ENCODE data around the gene BAZ1A.

BAZ1A gene, protein sequence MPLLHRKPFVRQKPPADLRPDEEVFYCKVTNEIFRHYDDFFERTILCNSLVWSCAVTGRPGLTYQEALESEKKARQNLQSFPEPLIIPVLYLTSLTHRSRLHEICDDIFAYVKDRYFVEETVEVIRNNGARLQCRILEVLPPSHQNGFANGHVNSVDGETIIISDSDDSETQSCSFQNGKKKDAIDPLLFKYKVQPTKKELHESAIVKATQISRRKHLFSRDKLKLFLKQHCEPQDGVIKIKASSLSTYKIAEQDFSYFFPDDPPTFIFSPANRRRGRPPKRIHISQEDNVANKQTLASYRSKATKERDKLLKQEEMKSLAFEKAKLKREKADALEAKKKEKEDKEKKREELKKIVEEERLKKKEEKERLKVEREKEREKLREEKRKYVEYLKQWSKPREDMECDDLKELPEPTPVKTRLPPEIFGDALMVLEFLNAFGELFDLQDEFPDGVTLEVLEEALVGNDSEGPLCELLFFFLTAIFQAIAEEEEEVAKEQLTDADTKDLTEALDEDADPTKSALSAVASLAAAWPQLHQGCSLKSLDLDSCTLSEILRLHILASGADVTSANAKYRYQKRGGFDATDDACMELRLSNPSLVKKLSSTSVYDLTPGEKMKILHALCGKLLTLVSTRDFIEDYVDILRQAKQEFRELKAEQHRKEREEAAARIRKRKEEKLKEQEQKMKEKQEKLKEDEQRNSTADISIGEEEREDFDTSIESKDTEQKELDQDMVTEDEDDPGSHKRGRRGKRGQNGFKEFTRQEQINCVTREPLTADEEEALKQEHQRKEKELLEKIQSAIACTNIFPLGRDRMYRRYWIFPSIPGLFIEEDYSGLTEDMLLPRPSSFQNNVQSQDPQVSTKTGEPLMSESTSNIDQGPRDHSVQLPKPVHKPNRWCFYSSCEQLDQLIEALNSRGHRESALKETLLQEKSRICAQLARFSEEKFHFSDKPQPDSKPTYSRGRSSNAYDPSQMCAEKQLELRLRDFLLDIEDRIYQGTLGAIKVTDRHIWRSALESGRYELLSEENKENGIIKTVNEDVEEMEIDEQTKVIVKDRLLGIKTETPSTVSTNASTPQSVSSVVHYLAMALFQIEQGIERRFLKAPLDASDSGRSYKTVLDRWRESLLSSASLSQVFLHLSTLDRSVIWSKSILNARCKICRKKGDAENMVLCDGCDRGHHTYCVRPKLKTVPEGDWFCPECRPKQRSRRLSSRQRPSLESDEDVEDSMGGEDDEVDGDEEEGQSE (N-terminal part only)

DNA sequence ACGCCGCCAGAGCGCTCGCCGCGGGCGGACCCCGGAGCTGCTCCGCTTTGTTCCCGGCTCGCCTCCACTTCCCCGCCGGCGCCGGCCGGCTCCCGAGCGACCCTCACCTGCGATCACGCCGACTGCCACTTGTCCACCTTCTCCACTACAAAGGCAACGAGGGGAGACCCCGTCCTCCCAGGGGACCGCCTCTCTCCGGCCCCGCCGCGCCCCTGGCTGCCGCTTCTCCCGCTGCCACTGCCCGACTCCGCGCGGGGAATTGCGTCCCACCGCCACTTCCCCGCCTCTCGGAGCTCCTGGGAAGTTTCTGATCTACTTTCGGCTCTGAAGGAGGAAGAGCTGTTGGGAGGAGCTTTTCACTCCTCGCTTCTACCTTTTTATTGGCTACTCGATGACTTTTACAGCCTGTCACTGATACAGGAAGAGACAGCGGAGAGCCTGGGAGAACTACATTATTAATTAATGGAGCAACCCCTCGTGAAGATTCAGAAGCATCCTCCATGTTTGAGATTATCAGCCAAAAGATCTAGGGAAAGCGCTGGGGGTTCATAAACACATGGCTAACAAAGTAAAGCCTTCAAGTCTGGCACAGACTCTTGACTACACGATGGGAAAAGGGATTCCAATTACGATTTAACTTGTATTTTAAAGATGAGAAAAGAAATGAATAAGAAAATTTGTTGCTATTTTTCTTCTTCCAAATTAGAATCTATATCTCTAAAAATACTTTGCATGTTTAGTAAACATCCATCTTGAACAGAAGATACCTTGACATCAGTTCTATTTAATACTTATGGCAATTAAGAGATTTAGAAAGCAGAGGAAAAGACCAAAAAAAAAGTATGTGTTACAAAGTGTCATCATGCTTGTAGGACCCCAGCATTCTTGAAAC is at the start of gene BAZ1A:
BAZ1A (minus strand) TSS at position 330 of the 892 bp plus-strand sequence. CDS start 756 bp downstream, outside the sequence.
- peak; percentile 77 for DNase-seq (ENCODE audit: low spot score)

DNA sequence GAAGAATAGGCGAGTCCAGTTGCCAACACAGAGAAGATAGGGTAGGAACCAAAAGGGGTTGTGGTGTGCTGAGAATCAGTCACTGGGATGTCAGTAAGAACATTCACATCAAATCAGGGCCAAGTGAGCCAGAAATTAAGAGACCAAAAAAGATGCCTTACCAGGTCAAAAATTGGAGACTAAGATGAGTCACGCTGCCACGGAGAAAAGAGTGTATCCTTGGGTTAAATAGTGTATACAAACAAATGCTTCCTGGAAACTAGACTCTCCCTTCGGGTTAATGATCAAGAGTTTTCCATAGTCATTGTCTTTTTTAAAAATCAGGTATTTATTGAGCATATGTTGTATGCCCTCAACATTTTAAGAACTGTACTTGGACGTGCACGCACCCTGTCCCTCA is 45.2 kb upstream of the BAZ1A start:
- DNase-seq (ENCODE audit: low spot score), result no peak

DNA sequence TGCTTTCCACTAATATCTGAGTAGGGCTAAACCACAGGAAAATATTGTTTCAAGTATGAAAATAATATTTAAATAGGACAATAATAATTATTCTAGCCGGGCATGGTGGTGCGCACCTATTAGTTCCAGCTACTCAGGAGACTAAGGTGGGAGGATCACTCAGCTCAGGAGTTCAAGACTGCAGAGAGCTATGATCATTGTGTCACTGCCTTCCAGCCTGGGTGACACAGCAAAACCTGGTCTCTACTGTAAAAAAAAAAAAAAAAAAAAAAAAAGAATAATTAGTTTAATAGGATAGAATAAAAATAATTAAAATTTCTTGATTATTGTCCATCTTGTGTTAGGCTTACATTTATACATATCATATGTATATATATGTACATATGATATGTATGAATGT is 38.5 kb upstream of the BAZ1A start:
- no peak for DNase-seq (ENCODE audit: low spot score)

DNA sequence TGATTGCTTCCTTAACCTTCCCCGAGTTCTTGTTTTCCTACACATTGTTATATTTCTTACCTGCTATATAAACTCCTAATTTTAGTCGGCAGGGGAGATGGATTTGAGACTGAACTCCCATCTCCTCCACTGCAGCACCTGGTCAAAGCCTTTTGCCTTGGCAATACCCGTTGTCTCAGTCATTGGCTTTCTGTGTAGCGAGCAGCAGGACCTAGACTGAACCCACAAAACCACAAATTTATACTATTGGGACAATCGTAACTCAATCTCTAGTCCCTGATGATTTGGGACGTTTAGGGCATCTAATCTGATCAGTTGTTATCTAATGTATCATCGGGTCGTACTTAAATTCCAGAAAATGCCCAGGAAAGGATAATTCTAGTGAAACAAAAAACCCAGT is 37.8 kb upstream of the BAZ1A start:
- no peak for DNase-seq (ENCODE audit: low spot score)

DNA sequence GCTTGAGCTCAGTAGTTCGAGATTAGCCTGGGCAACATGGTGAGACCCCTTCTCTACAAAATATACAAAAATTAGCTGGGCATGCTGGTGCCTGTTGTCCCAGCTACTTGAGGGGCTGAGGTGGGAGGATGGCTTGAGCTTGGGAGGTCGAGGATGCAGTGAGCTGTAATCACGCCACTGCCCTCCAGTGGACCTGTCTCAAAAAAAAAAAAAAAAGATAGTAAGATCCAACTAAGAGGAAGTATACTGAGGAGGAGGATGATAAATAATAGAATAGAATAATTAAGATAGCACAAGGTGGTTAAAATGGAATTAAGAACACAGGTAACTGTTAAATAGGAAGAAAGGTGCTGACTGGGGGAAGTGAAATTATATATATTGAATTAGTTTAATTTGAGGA is 37.0 kb upstream of the BAZ1A start:
- peak; percentile 6 for DNase-seq (ENCODE audit: low spot score)

DNA sequence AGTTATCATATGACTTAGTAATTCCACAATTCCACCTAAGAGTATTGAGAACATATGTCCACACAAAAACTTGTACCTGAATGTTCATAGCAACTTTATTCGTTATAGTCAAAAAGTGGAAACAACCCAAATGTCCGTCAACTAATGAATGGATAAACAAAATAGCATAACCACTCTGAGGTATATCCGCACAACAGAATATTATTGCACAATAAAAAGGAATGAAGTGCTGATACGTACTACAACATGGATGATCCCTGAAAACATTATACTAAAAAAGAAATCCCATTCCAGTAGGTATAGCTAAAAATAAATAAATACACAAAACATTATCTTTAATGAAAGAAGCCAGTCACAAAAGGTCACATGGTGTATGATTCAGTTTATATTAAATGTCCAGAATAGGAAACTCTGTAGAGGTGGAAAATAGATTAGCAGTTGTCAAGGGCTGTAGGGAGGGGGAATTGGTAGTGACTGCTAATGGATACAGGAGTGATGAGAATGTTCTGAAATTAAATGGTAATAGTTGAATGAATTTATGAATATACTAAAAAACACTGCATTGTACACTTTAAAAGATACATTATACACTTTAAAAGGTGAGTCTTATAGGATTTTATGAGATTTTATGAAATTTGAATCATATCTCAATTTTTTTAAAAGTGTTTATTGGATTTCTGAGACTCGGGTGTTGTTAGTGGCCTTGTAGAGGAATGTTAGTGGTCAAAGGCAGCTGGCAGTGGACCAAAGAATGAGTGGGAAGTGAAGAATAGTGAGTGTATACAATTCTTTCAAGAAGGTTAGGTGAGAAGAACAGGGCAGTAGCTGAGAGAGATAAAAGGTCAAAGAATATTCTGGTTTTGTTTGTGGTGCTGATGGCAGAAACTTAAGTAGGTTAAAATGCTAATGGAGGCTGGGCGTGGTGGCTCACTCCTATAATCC is 36.3 kb upstream of the BAZ1A start:
- DNase-seq (ENCODE audit: low spot score), result no peak

DNA sequence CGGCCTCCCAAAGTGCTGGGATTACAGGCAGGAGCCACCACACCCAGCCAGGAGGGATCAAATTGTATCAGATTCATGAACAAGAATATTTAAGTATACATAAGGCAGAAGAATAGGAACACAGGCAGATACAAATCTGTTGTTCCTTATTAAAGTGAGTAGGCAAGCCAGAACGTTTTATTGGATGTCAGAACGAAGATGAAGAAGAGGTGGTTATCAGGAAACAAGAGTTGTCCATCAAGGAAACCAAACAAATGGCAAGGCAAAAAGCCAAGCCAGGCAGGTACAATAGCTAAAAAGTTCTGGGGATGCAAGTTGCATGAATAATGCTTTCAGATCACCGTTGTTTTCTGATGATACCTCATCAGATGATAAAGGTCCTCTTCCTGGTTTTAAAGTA is 31.1 kb upstream of the BAZ1A start:
- no peak for DNase-seq (ENCODE audit: low spot score)

DNA sequence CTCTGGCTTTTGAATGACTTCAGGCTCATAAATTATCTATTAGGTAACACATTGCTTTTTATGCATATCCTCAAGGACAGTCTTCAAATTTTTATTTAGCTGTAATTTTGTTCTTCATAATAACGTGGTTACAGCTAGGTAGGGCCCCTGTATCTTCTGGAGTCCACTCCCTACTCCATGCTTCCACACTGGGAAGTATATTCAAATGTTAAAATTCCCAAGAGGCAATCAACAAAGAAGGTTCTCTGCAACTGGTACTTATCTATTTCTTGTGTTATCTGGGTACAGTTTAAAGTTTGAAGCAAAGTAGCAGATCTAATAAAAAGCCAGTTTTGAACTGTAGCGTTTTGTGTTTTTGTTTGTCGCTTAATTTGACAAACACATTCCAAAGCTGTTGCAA is 20.1 kb upstream of the BAZ1A start:
- no peak for DNase-seq (ENCODE audit: low spot score)

DNA sequence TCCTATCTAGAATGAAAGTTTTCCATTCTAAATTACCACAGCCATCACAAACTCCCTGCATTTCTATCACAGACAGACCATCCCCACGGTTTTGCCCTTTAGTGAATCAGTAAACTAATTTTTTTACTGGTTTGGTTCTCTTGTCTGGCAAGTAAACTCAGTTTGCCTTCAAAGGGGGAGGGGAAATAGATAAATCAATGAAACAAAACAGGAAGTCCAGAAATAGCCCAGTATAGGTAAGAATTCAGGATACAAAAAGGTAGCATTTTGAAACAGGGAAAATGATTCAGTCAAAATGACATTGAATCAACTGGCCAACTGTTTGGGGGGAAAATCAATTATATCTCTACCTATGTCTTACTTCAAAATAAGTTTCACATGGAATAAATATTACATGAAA is 15.8 kb upstream of the BAZ1A start:
- no peak for DNase-seq (ENCODE audit: low spot score)

DNA sequence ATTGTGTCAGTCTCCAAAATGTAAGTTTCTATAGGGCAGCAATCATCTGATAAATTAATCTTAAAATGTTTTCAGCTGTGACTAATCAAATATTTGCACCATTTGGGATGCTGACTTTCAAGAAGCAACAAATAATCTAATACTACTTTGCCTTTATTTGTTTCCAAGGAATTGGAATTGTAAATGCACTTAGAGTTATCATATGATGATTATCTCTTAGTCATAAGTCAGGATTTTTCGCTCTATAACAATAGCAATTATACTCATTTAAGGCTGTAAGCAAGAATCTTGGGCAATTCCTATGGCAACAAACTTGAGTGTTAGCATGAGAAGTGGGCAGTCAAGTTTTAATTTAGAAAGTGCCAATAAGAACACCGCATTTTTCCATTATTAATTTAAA is 13.0 kb upstream of the BAZ1A start:
- DNase-seq (ENCODE audit: low spot score), result no peak

DNA sequence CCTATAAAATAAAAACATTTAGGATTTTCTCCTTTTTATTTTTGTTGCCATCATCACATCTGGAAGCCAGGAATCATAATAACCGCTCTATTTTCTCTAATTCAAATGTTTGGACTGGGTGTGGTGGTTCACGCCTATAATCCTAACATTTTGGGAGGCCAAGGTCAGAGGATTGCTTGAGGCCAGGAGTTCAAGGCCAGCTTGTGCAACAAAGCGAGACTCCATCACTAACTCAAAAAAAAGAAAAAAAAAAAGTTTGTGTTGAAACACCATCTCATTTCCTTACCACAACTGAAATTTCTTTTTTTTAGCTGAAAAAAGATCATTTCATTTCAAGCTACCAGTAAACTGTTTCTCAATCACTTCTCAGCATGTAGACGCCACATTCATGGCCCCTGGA is 8.8 kb upstream of the BAZ1A start:
- no peak for DNase-seq (ENCODE audit: low spot score)

DNA sequence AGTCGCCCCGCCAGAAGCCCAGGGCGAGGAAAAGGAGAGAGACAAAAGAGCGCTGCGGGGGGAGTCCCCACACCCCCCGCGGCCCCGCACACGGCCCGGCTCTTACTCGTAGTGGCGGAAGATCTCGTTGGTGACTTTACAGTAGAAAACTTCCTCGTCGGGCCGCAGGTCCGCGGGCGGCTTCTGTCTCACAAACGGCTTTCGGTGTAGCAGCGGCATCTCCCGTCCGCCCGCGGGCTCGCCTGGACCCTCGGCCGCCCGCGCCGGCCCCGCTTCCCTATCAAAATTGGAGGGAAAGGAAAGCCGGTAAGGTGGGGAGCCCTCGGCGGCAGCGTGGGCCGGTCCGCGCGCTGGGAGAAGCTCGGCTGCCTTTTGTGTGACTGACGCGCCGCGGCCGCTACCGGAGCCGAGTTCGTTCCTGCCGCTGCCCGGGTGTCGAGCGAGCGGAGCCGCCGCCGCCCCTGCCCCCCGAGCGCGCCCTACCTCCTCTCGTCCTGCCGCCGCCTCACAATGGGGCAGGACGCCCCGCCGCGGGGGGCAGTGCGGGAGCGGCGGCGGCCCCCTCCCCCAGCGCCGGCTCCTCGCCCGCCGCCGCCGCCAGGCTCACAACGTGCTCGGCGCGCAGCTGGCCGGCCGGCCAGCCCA is 652 bp downstream of the BAZ1A start:
- peak; percentile 56 for DNase-seq (ENCODE audit: low spot score)

DNA sequence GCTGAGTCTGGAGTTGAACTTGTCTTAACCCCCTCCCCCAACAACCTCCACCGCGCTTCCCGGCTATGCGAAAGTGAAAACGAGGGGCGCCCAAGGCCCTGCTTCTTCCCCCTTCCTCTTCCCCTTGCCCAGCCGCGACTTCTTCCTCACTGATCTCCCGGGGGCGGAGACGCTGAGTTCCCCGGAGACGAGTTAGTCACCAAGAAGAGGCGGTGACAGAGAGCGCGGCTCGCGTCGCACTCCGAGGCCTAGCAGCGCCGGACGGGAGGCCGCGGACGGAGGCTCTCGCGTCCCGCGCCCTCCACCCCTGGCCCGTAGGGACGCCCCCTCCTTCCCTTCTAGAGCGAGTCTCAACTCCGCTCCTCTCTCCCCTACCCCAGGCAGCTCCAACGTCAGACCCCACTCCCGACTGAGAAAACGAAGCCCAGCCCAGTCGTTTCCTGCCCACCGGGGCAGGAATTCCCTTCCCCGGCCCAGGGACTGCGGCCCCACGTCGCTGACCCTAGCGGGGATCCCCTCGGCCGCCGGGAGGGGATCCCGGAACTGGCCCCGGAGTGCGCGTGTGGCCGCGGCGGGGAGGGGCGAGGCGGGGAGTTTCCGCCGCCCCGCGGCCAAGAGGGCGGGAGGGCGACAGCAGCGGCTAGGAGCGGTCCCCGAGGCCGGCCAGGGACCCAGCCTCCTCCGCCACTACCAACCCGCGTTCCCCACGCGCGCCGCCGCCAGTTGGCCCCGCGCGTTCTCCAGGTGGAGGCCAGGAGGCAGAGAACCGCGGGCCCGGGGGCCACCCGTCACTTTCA is 1.4 kb downstream of the BAZ1A start:
- peak; percentile 86 for DNase-seq (ENCODE audit: low spot score)

DNA sequence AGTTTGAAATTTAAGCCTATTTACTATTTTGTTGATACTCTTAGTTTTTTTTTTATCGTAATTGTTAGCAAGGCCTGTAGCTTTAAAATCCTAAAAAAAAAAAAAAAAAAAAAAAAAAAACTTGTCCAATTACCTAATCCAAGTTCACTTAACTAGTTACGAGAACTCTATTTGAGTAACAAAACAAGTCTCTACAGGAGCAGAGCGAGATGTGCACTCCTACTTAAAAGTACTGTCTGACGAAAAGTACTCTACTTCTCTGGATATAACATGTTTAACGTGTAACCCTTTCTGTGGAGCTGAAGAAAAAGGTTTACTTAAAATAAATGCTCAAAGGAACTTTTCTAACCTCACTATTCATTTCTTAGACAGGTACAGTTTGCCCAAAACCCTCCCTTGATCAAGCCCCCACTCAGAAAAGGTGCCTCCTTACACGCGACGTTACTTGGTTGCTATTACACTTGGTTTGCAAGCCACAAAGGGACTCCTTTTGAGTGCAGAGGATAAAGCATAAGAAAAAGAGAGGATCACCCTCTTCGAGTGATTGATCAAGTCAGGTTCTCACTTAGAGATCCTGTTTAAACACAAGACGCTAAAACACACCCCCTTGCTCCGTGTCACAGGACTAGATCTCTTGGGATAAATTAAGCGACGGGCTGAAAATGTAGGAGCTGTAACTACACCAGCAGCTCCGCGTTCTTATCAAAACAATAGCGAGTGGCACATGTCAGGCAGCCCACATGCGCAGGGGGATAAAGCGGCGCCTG is 2.2 kb downstream of the BAZ1A start:
- no peak for DNase-seq (ENCODE audit: low spot score)

DNA sequence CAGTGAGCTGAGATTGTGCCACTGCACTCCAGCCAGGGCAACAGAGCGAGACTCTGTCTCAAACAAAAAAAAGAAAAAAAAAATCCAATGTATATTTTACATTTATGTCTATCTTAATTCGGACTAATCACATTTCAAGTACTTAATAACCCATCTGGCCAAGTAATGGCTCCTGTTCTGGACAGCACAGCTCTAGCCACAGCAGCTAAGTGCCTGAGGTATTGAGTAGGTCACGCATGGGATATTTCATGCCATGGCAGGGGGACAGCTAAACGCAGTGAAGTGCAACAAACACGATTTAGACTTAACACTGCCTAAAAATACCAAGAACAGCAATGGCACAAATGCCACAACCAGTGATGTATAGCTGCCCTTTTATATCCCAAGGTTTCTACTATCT is 8.0 kb downstream of the BAZ1A start:
- no peak for DNase-seq (ENCODE audit: low spot score)

DNA sequence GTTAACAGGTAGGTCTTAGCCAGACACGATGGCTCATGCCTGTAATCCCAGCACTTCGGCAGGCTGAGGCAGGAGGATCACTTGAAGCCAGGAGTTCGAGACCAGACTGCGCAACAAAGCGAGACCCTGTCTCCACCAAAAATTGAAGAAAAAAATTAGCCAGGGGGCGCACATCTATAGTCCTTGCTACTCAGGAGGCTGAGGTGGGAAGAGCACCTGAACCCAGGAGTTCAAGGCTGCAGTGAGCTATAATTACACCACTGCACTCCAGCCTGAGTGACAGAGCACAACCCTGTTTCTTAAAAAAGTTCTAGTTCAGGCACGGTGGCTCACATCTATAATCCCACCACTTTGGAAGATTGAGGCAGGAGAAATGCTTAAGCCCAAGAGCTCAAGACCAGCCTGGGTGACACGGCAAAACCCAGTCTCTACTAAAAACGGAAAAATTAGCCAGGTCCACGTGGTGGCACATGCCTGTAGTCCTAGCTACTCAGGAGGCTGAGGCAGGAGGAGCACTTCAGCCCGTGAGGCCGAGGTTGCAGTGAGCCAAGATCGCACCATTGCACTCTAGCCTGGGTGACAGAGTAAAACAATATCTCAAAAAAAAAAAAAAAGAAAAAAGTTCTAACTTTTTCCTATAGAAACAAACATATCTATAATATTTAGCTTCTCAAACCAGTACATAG is 9.1 kb downstream of the BAZ1A start:
- no peak for DNase-seq (ENCODE audit: low spot score)

DNA sequence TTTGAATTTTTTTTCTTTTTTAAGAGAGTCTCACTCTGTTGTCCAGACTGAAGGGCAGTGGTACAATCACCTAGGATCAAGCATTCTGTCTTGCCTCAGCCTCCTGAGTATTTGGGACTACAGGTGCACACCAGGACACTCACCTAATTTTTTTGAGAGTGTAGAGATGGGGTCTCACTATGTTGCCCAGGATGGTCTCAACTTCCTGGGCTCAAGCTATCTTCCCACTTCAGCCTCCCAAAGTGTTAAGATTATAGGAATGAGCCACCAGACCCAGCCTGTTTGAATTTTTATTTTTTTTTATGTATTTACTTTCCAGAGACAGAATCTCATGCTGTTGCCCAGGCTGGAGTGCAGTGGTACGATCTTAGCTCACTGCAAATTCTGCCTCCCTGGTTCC is 11.3 kb downstream of the BAZ1A start:
- DNase-seq (ENCODE audit: low spot score), result no peak

DNA sequence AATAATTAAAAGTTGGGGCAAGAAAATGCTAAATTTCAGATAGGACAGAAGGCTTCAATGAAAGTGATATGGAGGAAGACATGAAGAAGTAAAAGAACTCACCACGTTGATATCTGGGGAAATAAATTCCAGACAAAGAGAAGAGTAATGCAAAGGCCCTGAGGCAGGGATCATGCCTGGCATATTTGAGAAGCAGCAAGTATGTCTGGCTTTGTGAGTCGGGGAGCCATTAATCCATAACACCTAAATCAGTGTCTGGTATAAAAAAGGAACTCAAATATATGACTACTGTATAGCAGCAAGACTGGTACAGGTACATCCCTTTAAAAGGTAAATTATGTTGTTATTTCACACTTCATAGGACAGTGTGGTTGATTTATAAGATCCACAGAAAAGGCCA is 16.4 kb downstream of the BAZ1A start:
- DNase-seq (ENCODE audit: low spot score), result no peak
